GM08714 (cell line): ENCODE measurements around the gene KIF25.
"Not testable (repeated sequence)": the region's sequence is repeated elsewhere in the genome, so short reads cannot be mapped to it uniquely, and the experiment has no call there.

Source experiments
- H3K4me3 ChIP-seq: fragments of 200-500 bp; sonication (Bioruptor generic); 2 replicates; pipeline ENCODE4 v1.5.1; 2014; ENCODE audit warnings: mild to moderate bottlenecking, low read length, inconsistent platforms
- ZNF274 ChIP-seq: IDR thresholded peaks from 2 replicates; pipeline ENCODE4 v1.6.1; 2012; ENCODE audit warnings: mild to moderate bottlenecking, low read depth, low read length

KIF25 gene

DNA sequence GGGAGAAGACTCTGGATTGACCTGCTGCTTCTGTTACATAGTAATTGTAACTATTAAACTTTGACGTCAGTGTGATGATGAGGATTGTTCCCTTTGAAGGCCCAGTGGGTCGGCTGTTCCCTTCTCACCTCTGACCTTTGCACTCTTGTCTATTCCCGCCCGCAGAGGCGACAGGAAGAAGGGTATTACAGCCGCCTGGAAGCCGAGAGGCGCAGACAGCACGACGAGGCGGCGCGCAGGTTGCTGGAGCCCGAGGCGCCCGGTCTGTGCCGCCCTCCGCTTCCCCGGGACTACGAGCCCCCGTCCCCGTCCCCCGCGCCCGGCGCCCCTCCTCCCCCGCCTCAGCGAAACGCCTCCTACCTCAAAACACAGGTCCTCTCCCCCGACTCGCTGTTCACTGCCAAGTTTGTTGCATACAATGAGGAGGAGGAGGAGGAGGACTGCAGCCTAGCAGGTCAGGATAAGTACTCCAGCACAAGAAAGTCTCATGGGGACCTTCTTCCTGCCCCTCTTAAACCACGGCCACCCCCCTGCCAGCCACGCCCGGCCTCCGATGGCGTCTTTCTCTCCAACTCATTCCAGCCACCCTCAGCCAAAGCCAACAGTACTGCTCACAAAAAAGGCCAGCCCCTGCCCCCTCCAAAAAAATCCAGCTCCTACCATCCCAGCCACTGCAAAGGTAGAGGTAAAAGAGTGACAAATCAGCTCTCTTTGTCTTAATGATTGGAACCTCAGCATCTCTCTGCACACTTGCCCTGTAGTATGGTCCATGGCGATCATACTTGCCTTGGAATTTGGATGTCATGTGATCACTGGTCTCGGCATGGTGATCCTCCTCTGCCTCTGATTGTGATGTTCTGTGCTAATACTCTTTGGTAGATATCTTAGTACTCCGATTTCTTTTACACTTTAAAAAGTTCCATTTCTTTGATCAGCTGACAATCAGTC, 31.6 kb upstream of the KIF25 start:
- no peak for TF ChIP-seq ZNF274
- no peak overlapping the region for H3K4me3 ChIP-seq

DNA sequence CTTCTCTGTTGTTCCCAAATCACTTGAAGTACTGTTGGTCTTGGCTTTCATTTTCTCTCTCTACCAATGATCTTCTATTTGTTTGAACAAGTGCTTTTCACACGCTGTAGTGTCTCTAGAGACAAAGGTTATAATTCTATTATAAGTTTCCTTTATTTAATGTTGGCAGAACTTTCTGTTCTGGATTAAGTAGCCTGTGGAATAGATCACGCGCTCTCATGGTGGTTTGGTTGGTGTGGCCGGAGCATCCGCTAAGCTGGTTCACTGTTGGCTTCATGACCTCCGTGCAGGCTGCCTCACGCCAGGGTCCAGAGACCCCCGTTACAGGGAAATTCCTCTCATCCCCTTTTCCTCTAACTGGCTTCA, 30.9 kb upstream of the KIF25 start:
- no peak for TF ChIP-seq ZNF274
- no peak overlapping the region for H3K4me3 ChIP-seq

DNA sequence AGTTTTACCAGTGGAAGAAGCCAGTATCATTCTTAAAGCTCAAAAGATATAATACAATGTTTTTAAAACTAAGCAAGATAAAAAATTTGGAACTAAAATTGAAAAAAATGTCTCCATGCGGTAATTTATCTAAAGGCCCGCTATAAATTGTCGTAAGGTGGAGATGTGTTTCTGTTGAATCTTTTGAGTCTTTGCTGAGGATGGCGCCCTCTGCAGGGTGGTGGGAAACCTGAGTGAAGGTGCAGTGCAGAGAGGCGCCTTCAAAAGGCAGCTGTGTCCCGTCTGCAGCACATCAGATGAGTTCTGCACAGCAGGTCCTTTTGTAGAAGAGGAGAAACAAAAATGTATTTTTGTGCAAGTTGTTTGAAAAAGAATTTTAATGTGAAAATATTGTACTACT, 29.4 kb upstream of the KIF25 start:
- no peak for TF ChIP-seq ZNF274
- no peak overlapping the region for H3K4me3 ChIP-seq

DNA sequence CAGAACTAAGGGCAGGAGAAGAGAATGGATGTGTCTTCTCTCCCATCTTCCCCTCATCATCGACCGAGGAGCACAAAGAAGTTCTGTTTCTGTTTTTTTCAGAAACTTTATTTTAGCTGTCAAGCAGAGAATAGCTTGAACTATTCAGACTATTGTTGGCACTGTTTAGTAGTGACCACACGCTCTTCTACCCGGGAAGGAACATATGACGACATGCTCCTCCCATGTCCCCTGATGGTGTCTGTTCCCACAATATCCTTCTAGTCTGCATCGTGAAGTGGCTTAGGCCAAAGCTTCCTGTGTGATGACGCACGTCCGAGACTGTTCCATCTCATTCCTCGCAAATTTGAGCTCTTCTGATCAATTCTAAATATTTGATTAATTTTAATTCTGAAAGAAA, 27.2 kb upstream of the KIF25 start:
- no peak for TF ChIP-seq ZNF274
- no peak overlapping the region for H3K4me3 ChIP-seq

DNA sequence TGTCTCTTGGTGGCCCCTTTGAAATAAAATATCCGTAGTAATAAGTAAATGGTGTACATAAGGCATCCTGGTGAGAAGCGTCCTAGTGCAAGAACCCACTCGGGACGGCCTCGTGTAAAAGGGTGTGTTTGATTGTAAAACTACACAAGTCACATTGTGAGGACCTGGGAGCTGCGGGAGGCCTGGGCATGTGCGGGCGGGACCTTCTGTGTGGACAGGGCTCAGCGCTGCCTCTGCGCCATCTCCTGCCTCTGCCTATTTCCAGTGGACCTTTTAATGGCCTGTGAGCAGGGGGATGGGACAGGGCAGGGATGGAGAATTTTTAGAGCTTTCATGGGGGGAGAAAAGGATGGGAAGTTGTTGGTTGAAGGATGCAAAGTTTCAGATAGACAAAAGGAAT, 25.3 kb upstream of the KIF25 start:
- TF ChIP-seq ZNF274 = no peak
- no peak overlapping the region for H3K4me3 ChIP-seq

DNA sequence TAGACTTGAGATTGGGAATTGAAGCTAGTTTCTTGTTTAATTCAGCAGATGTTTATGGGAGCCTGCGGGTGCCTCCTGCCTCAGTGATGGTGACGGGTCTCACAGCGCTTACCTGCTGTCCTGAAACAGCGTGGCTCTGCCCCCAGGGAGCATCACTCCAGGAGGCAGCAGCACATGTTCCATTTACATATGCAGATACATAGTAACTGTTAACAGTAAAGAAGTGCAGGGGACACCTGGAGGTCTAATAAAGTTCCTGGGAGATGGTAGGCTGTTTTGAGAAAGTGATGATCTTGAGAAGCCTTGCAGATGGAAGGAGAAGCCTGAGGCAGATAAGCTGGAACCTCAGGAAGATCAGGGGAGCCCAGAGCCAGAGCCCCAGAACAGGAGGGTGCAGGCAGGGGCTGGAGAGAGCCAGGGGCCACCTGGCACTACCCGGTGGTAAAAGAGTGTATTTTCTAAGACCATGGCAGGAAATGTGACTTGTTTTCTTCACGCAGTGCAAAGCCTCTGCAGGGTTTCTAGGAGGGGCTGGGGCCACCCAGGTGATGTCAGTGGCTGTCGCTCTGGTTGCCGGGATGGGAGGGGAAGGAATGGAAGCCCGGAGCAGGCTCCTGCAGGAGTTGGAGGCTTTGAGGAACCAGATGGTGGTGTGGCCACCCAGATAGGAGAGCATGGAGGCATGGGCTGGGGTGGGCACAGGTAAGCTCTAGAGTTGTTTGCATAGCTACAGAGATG, 24.2 kb upstream of the KIF25 start:
- no peak overlapping the region for H3K4me3 ChIP-seq
- no peak for TF ChIP-seq ZNF274

DNA sequence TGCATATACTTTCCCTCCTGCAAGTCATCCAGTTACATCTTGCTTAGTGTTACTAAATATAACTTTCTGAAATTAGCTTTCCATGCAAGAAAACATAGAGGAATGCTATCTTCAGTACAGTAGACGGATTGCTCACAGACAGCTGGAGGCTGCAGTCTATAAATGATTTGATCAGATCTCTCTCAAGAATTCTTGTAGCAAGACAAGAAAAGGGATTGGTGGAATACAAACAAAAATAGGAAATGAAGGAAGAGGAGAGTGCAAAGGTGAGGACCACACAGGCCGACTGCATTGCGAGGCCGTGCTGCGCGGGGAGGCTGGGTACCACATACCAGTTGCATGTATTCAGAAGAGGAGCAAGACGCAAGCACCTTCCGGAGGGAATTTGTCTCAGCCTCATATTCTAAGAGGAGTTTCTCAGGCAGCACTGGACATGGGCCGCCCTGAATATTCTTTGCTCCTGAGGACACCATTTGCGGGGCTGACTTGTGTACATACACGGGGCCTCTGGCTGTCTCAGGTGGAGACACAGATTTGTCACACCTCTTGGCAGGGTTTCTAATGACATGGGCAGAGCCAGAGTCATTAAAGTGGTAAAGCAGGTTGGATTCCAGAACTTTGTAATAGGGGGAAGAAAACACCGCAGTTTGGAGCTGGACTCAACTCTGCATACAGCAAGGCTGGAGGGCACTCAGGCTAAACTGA, 22.7 kb upstream of the KIF25 start:
- TF ChIP-seq ZNF274 = no peak
- H3K4me3 ChIP-seq = no peak overlapping the region

DNA sequence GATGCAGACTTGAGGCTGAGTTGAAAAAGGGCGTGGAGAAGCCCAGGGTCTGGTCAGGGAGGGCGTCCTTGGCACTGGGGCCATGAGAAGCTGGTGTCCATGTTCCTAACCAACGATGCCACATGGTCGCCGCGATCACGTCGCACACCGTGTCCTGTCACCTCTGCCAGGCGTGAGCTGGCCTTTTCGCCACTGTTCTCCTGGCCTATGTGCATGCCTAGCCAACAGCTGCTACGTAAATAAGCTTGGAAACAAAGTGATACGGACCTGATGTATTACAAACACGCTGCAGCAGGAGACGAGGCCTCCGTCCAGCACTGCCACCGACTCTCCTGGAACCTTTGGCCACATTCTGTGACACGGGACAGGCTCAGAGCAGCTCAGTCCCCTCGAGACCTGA, 22.0 kb upstream of the KIF25 start:
- no peak overlapping the region for H3K4me3 ChIP-seq

DNA sequence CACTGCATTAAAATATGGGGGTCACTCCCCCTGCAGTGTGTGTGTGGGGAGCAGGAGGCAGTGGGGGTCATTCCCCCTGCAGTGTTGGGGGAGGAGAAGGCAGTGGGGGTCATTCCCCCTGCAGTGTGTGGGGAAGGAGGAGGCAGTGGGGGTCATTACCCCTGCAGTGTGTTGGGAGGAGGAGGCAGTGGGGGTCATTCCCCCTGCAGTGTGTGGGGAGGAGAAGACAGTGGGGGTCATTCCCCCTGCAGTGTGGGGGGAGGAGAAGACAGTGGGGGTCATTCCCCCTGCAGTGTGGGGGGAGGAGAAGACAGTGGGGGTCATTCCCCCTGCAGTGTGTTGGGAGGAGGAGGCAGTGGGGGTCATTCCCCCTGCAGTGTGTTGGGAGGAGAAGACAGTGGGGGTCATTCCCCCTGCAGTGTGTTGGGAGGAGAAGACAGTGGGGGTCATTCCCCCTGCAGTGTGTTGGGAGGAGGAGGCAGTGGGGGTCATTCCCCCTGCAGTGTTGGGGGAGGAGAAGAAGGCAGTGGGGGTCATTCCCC, 21.3 kb upstream of the KIF25 start:
- H3K4me3 ChIP-seq = not testable (repeated sequence)

More for the DNA sequence above, 22.0 kb upstream of the KIF25 start:
- no peak for TF ChIP-seq ZNF274

DNA sequence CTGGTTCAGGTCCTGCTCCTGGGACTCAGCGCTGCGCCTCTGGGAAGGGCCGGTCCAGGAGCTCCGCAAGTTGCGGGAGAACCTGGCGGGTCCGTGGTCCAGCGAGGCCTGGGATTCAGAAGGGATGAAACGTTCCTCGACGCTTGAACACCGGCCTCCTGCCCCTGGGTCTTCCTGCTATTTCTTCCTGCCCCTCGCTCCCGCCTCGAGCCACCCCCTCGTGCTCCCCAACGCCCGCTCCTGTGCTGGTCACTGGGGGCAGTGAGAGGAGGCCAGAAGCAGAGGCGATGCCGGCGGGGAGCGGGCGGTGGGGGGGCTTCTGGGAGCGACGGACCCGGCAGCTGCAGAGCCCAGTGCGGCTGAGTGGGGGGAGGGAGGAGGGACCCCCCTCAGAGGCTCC, 20.8 kb upstream of the KIF25 start:
- no peak overlapping the region for H3K4me3 ChIP-seq
- TF ChIP-seq ZNF274 = no peak

DNA sequence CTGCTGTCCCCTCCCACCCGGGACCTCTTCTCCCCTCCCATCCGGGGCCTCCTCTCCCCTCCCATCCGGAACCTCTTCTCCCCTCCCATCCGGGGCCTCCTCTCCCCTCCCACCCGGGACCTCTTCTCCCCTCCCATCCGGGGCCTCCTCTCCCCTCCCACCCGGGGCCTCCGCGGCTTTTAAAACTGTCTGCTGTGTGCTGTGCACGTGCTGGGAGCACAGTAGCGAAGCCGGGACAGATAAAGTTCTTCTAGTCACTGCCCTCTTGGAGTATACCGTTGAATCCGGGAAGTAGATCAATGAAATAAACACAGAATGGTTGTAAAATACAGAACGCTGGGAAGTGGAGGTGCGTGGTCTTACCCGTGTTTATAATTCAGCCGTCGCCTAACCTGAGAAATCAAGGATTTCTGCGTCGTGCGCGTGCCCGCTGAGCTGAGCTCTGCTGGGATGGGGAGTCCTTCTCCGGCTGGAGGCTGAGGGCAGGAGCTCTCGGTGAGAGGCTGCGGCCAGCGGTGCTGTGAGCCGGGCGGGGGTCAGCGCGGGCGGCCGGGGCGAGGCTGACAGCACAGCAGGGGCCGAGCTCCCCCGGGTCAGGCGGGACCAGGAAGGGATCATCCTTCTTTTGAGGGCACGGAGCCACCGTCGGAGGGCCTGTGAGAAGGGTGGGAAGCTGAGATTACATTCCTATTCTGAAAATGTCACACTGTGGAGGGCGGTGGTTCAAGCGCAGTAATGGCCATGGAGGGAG, 19.6 kb upstream of the KIF25 start:
- TF ChIP-seq ZNF274 = no peak
- no peak overlapping the region for H3K4me3 ChIP-seq

DNA sequence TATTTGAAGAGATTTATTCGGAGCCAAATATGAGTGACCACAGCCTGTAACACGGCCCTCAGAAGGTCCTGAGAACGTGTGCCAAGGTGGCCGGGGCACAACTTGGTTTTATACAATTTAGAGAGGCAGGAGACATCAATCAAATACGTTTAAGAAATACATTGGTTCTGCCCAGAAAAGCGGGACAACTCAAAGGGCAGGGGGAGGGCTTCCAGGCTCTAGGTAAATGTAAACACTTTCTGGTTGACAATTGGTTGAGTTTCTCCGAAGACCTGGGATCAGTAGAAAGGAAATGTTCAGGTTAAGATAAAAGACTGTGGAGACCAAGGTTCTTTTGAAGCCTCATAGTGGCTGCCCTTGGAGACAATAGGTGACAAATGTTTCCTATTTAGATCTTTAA, 18.9 kb upstream of the KIF25 start:
- no peak overlapping the region for H3K4me3 ChIP-seq
- no peak for TF ChIP-seq ZNF274

DNA sequence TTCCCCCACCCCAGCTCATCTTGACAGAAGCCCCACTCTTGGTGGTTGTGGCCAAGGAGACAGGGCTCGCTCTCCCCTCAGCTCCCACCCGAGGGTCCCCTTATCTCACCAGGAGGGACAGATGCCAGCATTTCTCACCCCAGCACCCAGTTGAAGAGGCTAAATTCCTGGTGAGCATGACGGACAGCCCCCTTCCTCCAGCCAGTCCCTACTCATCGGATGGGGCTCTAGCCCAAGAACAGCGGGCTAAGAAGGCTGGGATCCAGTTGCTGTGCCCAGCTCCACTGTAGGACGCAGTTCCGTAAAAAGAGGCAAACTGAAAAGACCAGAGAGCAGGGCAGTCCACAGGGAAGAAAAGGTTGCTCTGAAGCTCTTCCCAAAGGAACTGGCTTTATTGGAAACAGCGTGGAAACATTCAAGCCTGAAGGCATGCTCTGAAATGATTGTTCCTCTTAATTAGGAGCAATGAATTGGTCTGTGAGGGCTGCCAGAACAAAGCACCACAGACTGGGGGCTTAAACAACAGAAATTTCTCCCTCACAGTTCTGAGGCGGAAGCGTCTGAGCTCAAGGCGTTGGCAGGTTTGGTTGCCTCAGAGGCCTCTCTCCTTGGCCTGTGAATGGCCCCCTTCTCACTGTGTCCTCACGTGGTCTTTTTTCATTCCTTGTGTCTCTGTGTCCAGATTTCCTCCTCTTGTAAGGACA, 17.9 kb upstream of the KIF25 start:
- no peak for TF ChIP-seq ZNF274

More for the DNA sequence above, 17.9 kb upstream of the KIF25 start:
- H3K4me3 ChIP-seq = no peak overlapping the region
